DMS53 treated with DMSO at 0.1 percent for 48 hours (cell line): ENCODE data around the gene PSMA4.
A peak's percentile ranks its signal among the peaks of the same experiment; 100 is the strongest.
"Not testable (repeated sequence)": the region's sequence is repeated elsewhere in the genome, so short reads cannot be mapped to it uniquely, and the experiment has no call there.

Experiments
- DNase-seq: peaks from one replicate; lab custom pipeline; 2025; ENCODE audit not compliant: unreplicated experiment; lab: John Stamatoyannopoulos, UW

Gene PSMA4

DNA sequence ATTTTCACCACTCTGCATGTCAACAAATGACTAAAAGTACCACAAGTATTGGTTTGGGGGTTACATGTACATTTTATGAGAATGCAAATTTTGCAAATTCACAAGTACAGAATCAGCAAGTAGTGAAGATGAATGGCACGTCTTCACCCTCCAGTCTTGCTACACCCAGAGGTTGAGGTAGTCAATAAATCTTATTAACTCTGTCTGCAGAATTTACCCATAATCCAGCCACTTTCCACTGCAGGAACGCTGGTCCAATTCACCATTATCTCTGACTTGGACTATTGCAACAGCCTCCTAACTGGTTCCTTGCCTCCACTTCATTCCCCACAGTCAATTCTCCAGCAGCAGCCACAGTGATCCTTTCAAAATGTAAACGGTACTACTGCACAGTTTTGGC is 10.6 kb downstream of the PSMA4 start:
- no peak for DNase-seq

- DNase-seq: no peak
Measured at GRCh38 chr15:78551902-78552301, 11.7 kb downstream of the PSMA4 start.

DNA sequence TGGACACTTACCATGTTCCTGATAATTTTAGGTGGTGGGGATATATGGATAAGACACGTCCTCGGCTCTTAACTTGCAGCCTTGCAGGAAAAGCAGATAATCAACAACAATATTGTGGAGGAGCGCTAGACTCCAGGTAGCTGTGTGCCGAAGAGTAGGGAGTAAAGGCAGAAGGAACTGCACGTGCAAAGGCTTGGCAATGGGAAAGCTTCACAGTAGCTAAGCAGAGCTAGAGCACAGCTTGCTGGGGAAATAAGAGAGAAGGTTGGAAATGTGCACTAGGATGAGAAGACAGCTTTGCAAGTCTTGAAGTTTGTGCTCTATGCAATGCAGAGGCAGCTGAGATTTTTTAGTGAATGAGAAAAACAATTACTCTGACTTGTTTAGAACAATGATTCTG is 12.4 kb downstream of the PSMA4 start:
- no peak for DNase-seq

GRCh38 chr15:78560201-78560600 is 20.0 kb downstream of the PSMA4 start:
- not testable (repeated sequence) for DNase-seq

GRCh38 chr15:78561490-78561889 is 21.2 kb downstream of the PSMA4 start:
- DNase-seq: no peak

DNA sequence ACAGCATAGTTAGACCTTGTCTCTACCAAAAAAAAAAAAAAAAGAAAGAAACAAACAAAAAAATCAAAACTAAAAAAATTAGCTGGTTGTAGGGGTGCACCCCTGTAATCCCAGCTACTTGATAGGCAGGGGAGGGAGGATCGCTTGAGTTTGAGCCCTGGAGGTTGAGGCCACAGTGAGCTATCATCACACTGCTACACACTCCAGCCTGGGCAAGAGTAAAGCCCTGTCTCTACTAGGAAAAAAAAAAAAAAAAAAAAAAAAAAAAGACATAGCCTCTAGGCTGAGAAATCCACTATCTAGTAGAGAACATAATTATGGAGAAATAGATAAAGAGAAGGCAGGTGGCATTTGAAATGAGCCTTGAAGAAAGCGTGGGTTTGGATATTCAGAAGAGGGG is 22.8 kb downstream of the PSMA4 start:
- no peak for DNase-seq

- DNase-seq: no peak
Measured at GRCh38 chr15:78564743-78565096, 24.5 kb downstream of the PSMA4 start.

GRCh38 chr15:78565097-78565950 is 25.1 kb downstream of the PSMA4 start, which contains the start of gene CHRNA5:
TSS of gene CHRNA5 (plus strand) at chr15:78565520. CDS start at chr15:78565720, 200 bp downstream.
- DNase-seq: peak; percentile 63

- DNase-seq: peak; percentile 37
Measured at GRCh38 chr15:78565951-78566774, 25.9 kb downstream of the PSMA4 start.

DNA sequence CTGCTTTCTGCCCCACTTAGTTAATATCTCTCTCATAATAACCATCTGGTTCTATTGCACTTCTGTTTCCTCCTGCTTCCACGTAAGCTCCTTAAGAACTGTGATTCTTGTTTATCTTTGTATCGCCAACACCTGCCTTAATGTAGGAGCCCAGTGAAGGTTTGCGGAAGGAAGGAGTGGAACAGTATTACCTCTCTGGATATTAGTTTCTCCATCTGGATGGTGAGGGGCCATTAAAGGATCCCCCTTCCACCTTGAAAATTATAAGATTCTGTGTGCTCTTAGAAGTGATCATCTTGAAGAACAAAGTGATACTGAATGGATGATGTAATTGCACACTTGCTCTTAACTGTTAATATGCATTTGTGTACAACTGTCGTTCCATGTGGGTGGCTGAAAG is 27.3 kb downstream of the PSMA4 start:
- DNase-seq: no peak

DNA sequence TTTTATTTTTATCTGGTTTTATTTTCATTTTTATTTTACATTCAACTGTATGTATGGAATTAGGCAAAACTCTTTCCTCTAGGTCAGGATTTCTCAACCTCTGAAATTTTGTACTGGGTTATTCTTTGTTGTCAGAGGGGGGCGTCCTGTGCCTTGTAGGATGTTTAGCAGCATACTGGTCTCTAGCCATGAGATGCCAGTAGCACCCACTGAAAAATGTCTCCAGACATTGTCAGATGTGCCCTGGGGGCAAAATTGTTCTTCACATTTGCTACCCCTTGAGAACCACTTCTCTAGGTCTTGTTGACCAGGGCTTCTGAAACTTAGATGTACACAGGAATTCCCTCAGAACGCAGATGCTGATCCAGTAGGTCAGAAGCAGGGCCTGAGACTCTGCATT is 30.5 kb downstream of the PSMA4 start:
- DNase-seq: no peak

DNA sequence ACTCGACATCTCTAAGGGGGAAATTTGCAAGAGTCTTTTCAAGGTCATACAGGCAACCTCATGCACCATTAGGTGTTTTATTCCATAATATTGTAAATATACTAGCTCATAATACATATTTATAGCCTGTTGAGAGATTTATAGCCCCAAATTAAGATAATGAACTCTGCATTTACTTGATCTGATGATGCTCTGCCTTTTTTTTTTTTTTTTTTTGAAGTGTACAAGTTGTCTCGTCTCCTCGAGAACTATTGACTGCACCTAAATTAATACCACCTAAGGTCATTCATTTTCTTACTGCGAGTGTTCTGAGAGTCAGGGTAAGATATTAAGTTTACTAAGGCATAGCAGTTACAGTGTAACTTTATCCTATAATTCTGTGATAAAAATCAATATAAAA is 31.1 kb downstream of the PSMA4 start:
- no peak for DNase-seq

GRCh38 chr15:78573416-78573815 is 33.2 kb downstream of the PSMA4 start:
- DNase-seq: no peak

GRCh38 chr15:78574944-78575343 is 34.7 kb downstream of the PSMA4 start:
- DNase-seq: no peak

DNA sequence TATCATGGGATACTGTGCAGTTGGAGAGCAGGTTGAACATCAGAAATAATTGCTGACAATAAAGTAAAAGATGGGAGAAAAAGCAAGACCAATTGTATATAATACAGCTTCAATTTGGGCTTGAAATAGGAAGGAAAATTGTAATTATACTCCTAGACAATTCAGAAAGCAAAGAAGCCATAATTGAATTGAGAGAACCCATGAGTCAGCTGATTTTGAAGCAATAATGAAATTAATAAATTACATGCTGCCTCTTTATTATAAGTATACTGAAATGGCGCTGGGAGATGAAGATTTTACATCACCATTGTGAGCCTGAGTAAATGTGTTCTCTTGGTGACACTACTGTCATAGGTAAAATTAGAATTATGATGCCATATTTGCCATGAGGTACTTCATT is 57.3 kb downstream of the PSMA4 start:
- DNase-seq: no peak

- DNase-seq: no peak
Measured at GRCh38 chr15:78598348-78598747, 58.1 kb downstream of the PSMA4 start.

GRCh38 chr15:78599189-78599588 is 58.9 kb downstream of the PSMA4 start:
- DNase-seq: no peak
